Naive B cell (primary cell): ENCODE results near the gene GALNT9. TPM values are rescaled to one million over a fixed set of nuclear protein-coding genes. Genes with fewer than 3 reads are reported as not detected.
A peak's percentile ranks its signal among the peaks of the same experiment; 100 is the strongest.

Experiments
- ATAC-seq, 2 donors: fragments of 150-1000 bp; cut with Tn5 transposase; 2 replicates each; pipeline ENCODE4 v1.10.0; 2021; ENCODE audit warnings: low read depth in 2 of 2, mild to moderate bottlenecking in 2 of 2, moderate library complexity in 2 of 2
- DNase-seq: peaks from one replicate; pipeline ENCODE4 v3.0.0; 2022
- H3K27ac Mint-ChIP-seq, 6 donors: one replicate each; pipeline ENCODE4 v1.8.0; 2020 to 2022; ENCODE audit warnings: mild to moderate bottlenecking in 6 of 6, mixed read lengths in 6 of 6, moderate library complexity in 5 of 6, inconsistent platforms in 2 of 6
- H3K27me3 Mint-ChIP-seq, 3 donors: one replicate each; pipeline ENCODE4 v1.8.0; 2021 to 2022; ENCODE audit warnings: mixed read lengths in 3 of 3, mild to moderate bottlenecking in 1 of 3
- H3K36me3 Mint-ChIP-seq, 2 donors: one replicate each; pipeline ENCODE4 v1.8.0; 2020 to 2022; ENCODE audit warnings: mixed read lengths in 2 of 2, inconsistent platforms in 1 of 2, mild to moderate bottlenecking in 1 of 2
- H3K4me1 Mint-ChIP-seq, 3 donors: one replicate each; pipeline ENCODE4 v1.8.0; 2020 to 2022; ENCODE audit warnings: mixed read lengths in 3 of 3, inconsistent platforms in 1 of 3, mild to moderate bottlenecking in 1 of 3, moderate library complexity in 1 of 3
- H3K4me3 Mint-ChIP-seq, 8 donors: one replicate each; pipeline ENCODE4 v1.8.0; 2020 to 2022; ENCODE audit warnings: mild to moderate bottlenecking in 8 of 8, mixed read lengths in 8 of 8, moderate library complexity in 8 of 8, inconsistent platforms in 2 of 8
- H3K9me3 Mint-ChIP-seq, 7 donors: one replicate each; pipeline ENCODE4 v1.8.0; 2020 to 2022; ENCODE audit warnings: mixed read lengths in 7 of 7, mild to moderate bottlenecking in 5 of 7, inconsistent platforms in 2 of 7, moderate library complexity in 1 of 7
- polyA plus RNA-seq, 6 donors: library from polyadenylated mRNA; unstranded; fragments of 300-500 nt; fragmentation: Illumina TruSeq; gene quantifications; one replicate each; pipeline ENCODE4 v1.2.3, GENCODE V29; 2021; ENCODE audit warnings: low read depth in 6 of 6

GALNT9 gene
- polyA plus RNA-seq, 6 donors from 2014 or later = 0.43 to 3.0 (median 0.74) TPM; not detected in 3

DNA sequence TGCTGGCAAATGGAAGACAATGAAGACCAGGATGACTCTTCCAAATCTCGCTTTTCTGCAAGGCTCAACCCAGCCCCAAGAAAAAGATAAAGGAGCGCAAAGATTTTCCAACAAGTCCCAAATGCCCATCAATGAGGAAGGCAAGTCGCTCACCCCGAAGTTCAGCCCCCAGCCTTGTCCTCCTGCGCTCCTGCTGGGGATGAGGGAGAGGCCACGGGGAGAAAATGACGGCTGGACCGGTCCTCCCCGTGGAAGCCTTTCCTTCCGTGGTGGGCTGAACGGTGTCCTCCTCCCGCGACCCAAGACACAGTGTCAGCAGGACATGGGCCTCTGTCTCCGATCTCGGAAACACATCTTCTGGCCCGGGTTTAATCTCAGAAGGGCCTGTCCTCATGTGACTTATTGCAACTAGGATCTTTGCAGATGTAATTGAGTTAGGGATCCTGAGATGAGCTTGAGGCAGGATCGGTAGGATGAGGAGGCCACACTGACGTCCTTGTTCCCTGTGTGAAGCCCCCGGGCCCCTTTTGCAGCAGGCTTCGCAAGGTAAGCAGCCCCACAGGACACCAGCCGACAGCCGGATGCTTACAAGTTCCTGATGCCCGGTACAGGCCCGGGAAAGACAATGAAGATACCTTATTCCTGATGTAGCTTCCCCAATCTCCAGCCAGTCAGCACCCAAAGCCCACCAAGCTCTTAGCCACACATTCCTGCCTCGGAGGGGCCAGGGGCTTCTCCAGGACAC, 64.2 kb downstream of the GALNT9 start:
- H3K9me3 Mint-ChIP-seq = no peaks in the 10 kb centered on the region
- ATAC-seq = no peak
- DNase-seq = no peak
- no peak overlapping the region for H3K27ac Mint-ChIP-seq
- peaks cover 0 to 26% (median 19%) of the 10 kb centered on the region in 3 donors for H3K27me3 Mint-ChIP-seq
- no peaks in the 10 kb centered on the region for H3K36me3 Mint-ChIP-seq
- peaks cover 0 to 3% (median 1%) of the 10 kb centered on the region in 3 donors for H3K4me1 Mint-ChIP-seq
- no peak overlapping the region for H3K4me3 Mint-ChIP-seq

DNA sequence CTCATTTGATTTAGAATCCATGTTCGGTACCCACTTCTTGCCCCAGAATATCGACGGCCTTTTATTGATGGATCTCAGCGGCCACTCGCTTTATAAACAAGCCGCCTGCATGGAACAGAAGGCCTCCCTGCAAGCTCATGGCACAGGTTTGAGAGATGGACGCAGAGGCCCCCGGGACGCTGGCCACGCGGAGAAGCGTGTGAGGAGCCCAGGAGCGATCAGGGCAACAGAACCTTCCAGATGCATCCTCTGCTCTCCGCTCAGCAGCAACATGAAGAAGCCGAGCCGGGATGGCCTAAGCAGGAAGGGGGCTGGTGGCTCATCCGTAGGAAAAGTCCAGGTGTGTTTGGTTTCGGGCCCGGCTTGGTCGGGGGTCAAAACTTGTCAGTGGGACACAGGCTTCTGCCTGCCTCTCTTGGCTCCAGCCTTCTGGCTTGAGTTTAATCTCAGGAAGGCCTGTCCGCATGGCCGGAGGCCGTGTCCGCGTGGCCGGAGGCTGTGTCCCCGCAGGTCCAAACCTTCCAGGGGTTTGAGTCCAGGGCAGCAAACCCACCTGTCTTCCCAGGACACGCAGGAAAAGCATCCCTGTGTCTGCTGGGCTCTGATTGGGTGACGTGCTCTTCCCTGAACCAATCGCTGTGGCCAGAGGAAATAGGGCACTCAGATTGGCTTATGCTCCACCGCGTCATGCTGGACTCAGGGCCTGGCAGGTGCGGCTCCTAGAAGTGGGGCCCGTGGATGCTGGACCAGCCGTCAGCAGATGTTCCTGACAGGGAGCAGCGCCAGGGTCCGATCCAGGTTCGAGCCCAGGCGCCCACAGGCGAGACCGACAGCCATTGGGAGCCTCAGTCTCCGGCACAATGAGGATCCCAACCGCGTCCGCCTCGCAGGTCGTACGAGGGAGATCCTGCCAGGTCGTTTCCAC, 65.0 kb downstream of the GALNT9 start:
- no peaks in the 10 kb centered on the region for H3K9me3 Mint-ChIP-seq
- no peak for DNase-seq
- H3K36me3 Mint-ChIP-seq = no peaks in the 10 kb centered on the region
- no peak for ATAC-seq
- H3K27me3 Mint-ChIP-seq = peaks cover 0 to 26% (median 19%) of the 10 kb centered on the region in 3 donors
- H3K4me3 Mint-ChIP-seq = no peak overlapping the region
- H3K27ac Mint-ChIP-seq = no peak overlapping the region
- peaks cover 0 to 3% (median 1%) of the 10 kb centered on the region in 3 donors for H3K4me1 Mint-ChIP-seq

DNA sequence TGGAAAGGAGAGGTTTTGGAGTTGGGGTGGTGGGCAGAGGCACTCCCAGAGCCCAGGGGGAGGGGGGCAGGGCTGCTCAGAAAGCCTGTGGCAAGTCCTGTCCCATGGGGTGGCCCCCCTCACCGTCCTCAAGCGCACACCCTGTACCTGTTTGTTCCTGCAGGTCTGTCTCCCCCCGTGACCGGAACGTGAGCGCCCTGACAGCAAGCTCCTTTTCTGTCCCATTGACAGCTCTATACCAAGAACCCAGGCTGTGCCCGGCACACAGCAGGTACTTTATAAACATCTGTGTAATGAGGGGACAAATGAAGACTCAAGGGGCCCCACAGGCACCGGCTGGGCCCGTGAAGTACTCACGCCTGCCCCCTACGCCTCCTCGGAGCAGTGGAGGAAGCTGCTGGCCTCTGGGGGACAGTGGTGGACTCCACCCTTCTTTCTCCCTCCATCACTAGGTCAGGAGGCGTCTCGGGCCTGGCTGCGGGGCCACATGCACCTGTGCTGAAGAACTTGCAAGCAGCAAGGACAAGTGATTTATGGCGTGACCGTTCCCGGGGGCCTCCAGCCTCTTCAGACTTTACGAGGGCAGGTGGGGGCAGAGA, 65.8 kb downstream of the GALNT9 start:
- Mint-ChIP-seq H3K27ac (no peak overlapping the region), H3K4me1 (peaks cover 0 to 3% (median 1%) of the 10 kb centered on the region in 3 donors), H3K36me3 (no peaks in the 10 kb centered on the region), H3K9me3 (no peaks in the 10 kb centered on the region), H3K4me3 (peak overlapping the region in 2 of 8 donors; percentile 9 to 32), H3K27me3 (peaks cover 0 to 26% (median 24%) of the 10 kb centered on the region in 3 donors)
- ATAC-seq = no peak
- no peak for DNase-seq

DNA sequence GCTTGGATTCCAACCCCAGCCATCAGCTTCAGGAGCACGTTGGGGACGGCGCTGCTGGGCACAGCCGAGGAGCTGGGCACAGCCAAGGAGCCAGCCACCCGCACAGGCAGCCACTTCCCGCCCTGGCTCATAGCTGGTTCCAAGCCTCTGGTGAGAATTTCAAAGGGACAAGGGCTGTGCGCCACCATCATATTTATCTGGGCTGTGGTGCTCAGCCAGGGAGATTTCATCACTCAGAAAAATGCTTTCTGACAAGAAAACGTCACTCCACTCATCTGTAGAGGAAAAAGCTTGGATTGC, 66.4 kb downstream of the GALNT9 start:
- H3K9me3 Mint-ChIP-seq = no peaks in the 10 kb centered on the region
- no peaks in the 10 kb centered on the region for H3K36me3 Mint-ChIP-seq
- no peak overlapping the region for H3K4me3 Mint-ChIP-seq
- H3K4me1 Mint-ChIP-seq = peaks cover 0 to 3% (median 1%) of the 10 kb centered on the region in 3 donors
- H3K27me3 Mint-ChIP-seq = peaks cover 0 to 32% (median 30%) of the 10 kb centered on the region in 3 donors
- DNase-seq (no peak), ATAC-seq (no peak)
- no peak overlapping the region for H3K27ac Mint-ChIP-seq

DNA sequence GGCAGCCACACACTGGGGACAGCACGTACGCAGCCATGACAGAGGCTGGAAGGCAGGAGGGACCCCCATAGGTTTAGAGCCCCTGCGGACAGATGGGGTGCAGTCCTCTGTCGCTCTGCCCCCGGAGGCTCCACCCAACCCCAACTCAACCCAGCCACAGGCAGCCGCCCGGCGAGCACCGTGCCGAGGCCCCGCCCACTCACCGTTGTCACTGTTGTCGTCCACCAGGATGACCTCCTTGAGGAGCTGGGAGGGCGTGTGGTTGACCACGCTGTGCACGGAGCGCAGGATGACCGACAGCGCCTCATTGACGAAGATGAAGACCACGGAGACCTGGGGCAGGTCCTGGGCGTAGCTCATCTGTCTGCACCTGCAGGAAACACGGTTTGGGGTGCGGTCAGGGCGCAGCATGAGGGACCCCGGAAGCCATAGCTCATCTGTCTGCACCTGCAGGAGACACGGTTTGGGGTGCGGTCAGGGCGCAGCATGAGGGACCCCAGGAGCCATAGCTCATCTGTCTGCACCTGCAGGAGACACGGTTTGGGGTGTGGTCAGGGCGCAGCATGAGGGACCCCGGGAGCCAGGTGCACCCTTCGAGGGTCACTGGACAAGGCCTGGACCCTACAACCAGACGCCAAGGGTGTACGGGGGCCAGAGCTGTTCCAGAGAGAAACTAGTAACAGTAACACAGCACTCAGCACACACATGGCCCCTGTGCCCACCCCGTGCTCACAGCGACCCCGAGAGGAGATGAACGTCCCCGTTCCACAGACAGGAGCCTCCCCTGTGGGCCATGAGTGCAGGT, 66.9 kb downstream of the GALNT9 start:
- H3K4me1 Mint-ChIP-seq = peaks cover 0 to 3% (median 1%) of the 10 kb centered on the region in 3 donors
- ATAC-seq (peak in 1 of 2 donors; percentile 14), DNase-seq (no peak)
- H3K4me3 Mint-ChIP-seq = peak overlapping the region in 2 of 8 donors; percentile 20 to 71
- H3K27ac Mint-ChIP-seq = peak overlapping the region in 2 of 6 donors; percentile 20 to 31
- no peaks in the 10 kb centered on the region for H3K36me3 Mint-ChIP-seq
- H3K9me3 Mint-ChIP-seq = no peaks in the 10 kb centered on the region
- H3K27me3 Mint-ChIP-seq = peaks cover 0 to 34% (median 31%) of the 10 kb centered on the region in 3 donors

DNA sequence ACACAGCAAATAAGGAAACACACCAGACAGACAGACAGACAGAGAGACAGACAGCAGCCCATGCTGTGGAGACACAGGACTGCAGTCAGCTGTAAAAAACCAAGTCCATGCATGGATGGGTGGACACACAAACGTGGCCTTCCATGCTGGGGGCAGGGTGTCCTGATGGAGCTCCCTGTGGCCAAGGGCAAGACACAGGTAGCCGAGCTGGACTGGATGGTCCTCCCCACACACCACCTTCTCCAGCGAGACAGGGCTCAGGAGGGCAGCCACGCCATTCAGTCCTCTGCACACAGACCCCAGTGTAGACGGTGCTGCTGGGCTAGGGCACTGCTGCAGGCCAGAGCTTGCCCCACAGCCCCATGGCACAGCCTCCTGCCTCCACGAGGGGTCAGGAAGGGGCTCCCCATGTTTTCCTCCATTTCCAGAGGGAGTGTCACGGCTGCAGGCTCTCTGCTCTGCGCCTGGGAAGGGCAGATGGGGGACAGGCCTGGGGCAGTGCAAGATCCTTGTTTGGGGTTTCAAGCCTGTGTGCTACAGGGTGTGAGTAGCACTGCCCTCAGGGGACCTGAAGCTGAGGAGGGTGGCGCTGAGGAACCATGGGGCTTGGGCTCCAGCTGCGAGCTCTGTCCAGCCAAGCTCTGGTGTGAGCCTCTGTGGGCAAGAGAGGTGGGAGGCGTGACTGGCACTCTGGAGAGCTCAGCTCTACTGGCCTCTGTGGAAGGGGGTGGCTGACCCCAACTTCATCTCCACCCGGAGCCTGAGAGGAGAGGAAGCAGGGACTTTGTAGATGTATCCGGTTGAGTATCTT, 67.9 kb downstream of the GALNT9 start:
- H3K4me1 Mint-ChIP-seq = peaks cover 0 to 3% (median 1%) of the 10 kb centered on the region in 3 donors
- H3K9me3 Mint-ChIP-seq = no peaks in the 10 kb centered on the region
- DNase-seq (no peak), ATAC-seq (no peak)
- no peaks in the 10 kb centered on the region for H3K36me3 Mint-ChIP-seq
- H3K4me3 Mint-ChIP-seq = peak overlapping the region in 3 of 8 donors; percentile 6 to 79 (median 20)
- H3K27ac Mint-ChIP-seq = peak overlapping the region in 2 of 6 donors; percentile 20 to 31
- peaks cover 0 to 34% (median 31%) of the 10 kb centered on the region in 3 donors for H3K27me3 Mint-ChIP-seq

DNA sequence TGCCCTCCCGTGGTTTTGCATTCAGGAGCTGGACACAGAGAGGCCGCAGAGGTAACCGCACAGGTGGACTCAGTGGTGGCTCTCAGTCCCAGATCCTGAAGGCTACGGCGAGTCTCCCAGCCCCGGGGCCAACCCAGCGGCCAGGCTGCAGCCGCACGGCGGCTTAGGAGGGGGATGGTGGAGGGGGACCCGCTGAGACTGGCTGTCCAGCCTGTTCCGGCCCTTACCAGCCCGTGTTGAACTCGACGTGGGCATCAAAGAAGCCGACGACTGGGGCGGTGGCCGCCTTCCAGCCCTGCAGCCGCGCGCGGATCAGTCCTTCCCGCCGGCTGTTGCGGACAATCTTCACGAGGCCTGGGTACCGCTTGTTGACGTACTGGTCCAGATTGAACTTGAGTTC, 68.7 kb downstream of the GALNT9 start:
- H3K27me3 Mint-ChIP-seq = peaks cover 0 to 28% (median 24%) of the 10 kb centered on the region in 3 donors
- H3K4me1 Mint-ChIP-seq = peaks cover 0 to 3% (median 1%) of the 10 kb centered on the region in 3 donors
- no peak overlapping the region for H3K27ac Mint-ChIP-seq
- H3K9me3 Mint-ChIP-seq = no peaks in the 10 kb centered on the region
- peak overlapping the region in 1 of 8 donors; percentile 61 for H3K4me3 Mint-ChIP-seq
- no peak for ATAC-seq
- no peaks in the 10 kb centered on the region for H3K36me3 Mint-ChIP-seq
- DNase-seq = no peak

DNA sequence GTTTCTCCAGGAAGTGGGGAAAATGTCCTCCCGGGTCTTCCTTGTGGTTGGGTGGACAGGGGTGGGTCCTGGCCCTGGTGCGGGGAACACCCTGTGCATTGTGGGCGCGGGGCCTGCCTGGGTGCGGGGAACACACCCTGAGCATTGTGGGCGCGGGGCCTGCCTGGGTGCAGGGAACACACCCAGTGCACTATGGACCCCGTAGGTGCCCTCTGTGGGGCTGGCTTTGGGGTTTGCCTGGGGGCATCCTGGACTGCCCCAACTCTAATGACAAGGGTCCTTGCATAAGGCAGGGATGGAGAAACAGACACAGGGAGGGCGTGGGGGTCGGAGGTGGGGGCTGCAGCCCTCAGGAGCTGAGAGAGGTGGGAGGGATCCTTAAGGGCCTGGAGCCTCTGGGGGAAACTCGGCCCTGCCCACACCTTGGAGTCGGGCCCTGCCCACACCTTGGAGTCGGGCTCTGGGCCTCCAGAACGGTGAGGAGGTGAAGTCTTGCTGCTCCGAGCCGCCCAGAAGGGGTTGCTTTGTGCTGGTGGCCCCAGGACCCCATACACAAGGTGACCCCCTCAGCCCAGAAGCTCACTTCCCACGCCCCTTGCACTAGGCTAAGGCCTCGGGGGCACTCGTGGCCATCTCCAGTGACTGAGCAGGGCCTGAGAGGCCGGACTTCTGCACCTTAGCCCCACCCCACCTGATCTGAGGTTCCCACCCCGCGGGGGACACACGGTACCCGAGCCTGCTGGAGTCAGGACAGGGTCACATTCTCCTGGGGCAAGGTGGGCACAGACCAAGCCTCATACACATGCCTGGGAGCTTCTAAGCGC, 69.3 kb downstream of the GALNT9 start:
- DNase-seq = no peak
- Mint-ChIP-seq H3K9me3 (no peaks in the 10 kb centered on the region), H3K36me3 (no peaks in the 10 kb centered on the region), H3K4me3 (no peak overlapping the region), H3K27me3 (peaks cover 0 to 22% (median 18%) of the 10 kb centered on the region in 3 donors), H3K27ac (no peak overlapping the region), H3K4me1 (peaks cover 0 to 3% (median 1%) of the 10 kb centered on the region in 3 donors)
- ATAC-seq = no peak

DNA sequence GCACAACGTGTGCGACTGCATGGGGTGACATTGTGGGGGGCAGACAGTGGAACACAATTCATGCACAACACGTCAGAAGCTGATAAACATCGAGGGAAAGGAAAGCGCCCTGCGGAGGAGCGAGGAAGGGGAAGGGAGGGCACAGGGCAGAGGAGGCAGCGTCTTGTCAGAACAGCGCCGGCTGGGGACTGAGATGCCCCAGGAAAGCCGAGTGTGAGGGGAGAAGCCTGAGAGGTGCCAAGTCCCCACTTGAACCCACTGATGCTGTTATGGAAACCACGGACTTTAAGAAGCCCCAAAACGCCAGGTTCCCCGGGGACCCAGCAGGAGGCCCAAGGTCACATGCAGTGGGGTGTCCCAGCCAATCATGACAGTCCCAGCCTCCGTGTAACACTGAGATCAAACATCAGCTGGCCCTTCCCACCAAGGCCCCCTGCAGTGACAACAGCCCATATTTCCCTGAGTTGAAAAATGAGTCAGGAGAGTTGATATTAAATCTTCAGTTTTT, 70.0 kb downstream of the GALNT9 start:
- DNase-seq (no peak), ATAC-seq (no peak)
- peak overlapping the region in 1 of 6 donors; percentile 32 for H3K27ac Mint-ChIP-seq
- peaks cover 0 to 21% (median 17%) of the 10 kb centered on the region in 3 donors for H3K27me3 Mint-ChIP-seq
- H3K4me1 Mint-ChIP-seq = peaks cover 0 to 3% (median 1%) of the 10 kb centered on the region in 3 donors
- no peaks in the 10 kb centered on the region for H3K9me3 Mint-ChIP-seq
- H3K36me3 Mint-ChIP-seq = no peaks in the 10 kb centered on the region
- no peak overlapping the region for H3K4me3 Mint-ChIP-seq

DNA sequence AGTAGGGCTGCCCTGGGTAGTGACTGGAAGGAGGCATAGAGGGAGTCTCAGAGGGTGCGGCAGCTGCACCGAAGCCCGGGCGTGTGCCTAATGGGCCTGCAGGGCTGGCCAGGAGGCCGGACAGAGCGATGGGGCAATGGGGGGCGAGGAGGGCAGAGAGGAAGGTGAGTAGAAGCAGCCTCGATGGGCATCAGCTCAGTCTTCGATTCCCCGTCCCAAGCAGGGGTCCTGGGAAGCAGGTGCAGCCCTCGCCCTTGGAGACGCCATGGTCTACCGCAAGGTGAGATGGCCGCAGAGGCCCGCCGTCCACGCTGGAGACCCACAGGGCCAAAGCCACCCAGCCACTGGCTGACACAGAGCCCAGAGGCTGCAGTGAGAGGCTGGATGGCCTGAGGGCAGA, 70.8 kb downstream of the GALNT9 start:
- no peaks in the 10 kb centered on the region for H3K36me3 Mint-ChIP-seq

DNA sequence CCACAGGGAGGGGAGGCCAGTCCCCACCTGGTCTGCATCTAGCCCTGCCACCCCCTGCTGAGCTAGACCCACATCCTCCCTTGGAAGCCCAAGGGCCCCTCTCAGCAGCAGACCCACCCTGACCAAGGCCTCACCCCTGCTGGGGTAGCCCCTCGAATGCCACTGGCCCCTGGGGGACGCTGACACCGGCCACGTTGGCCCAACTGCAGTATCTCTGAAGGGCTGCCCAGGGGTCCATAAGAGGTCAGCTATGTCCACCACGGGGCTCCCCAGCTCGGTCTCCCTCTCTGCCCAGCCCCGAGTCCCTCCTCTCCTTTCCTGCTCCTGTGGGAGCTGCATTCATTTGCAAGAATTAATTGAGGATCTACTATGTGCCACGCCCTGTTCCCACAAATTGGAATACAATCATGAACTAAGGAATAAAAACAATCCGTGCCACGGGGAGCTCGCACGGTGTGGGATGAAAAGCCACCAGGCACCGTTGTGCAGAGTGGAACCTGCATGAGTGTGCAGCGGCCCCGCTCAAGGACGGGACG, 71.4 kb downstream of the GALNT9 start:
- Mint-ChIP-seq H3K9me3 (no peaks in the 10 kb centered on the region), H3K27me3 (peaks cover 0 to 17% (median 15%) of the 10 kb centered on the region in 3 donors), H3K27ac (no peak overlapping the region), H3K4me3 (no peak overlapping the region), H3K4me1 (peaks cover 0 to 1% (median 0%) of the 10 kb centered on the region in 3 donors), H3K36me3 (no peaks in the 10 kb centered on the region)
- ATAC-seq = no peak
- DNase-seq = no peak

More for the DNA sequence above, 70.8 kb downstream of the GALNT9 start:
- Mint-ChIP-seq H3K4me3 (no peak overlapping the region), H3K27me3 (peaks cover 0 to 21% (median 17%) of the 10 kb centered on the region in 3 donors), H3K27ac (no peak overlapping the region), H3K9me3 (no peaks in the 10 kb centered on the region), H3K4me1 (peaks cover 0 to 3% (median 1%) of the 10 kb centered on the region in 3 donors)
- ATAC-seq (no peak), DNase-seq (no peak)
